PC-3 (cell line): ENCODE results near the gene RAI1.

ENCODE experiments used
- EZH2 ChIP-seq: fragments of 300-600 bp; sonication (generic); IDR thresholded peaks from one replicate; pipeline ENCODE4 v1.6.1; 2017; ENCODE audit warnings: antibody characterized with exemption, mild to moderate bottlenecking, low read length; ENCODE audit not compliant: unreplicated experiment
- EZH2phosphoT487 ChIP-seq: fragments of 300-600 bp; sonication (generic); IDR thresholded peaks from 2 replicates; pipeline ENCODE4 v1.6.1; 2018; ENCODE audit warnings: mild to moderate bottlenecking, antibody characterized with exemption, low read length, borderline replicate concordance

DNA sequence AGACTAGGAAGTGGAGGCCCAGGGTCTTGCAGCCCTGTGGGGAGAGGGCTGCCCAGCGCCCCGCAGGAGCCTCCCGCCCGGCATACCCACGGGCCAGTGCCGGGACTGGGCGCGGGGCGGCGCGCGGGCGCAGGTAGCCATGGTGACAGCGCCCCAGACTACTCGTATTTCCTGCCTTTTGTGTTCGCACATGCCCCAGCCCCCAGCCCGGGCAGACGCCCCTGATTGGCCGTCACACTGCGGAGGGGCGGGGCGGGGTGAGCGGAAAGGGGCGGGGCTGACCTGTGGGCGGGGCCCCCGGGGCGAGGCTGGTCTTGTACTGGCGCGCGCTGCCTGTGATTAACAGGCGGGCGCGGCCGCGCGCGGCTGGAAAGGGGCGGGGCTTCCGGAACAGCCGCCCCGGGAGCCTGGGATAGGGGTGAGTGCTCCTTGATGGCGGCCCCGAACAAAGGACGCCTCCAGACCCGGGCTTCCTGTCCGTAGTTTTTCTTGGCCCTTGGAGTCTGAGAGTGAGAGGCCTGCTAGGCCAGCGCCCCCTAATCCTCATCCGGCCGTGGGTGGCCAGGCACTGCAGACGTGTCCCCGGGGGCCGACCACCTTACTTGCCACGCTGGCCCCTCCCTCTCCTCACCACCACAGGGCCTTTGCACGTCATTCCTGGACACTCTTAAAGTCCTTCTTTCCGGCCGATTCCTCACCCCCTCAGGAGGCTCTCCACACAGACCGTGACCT, 71.0 kb downstream of the RAI1 start:
- no peak for TF ChIP-seq EZH2phosphoT487
- no peak for TF ChIP-seq EZH2
